GM23338 (cell line): ENCODE results near the gene PDE4D. TPM values are rescaled to one million over a fixed set of nuclear protein-coding genes. Genes with fewer than 3 reads are reported as not detected.

Experiments
- ATAC-seq: fragments of 200-7000 bp; cut with Tn5 transposase; 3 replicates; pipeline ENCODE4 v1.9.1; 2020
- DNase-seq: peaks from one replicate; pipeline ENCODE4 v3.0.0-alpha.2; 2015; ENCODE audit warnings: low spot score
- H2AFZ ChIP-seq: fragments of 200-600 bp; sonication (generic); 2 replicates; pipeline ENCODE4 v1.8.0; 2016; ENCODE audit warnings: antibody characterized with exemption, mild to moderate bottlenecking, moderate library complexity
- H3F3A ChIP-seq: fragments of 200-600 bp; sonication (generic); replicated peaks from 2 replicates; pipeline ENCODE4 v1.8.0; 2017; ENCODE audit warnings: antibody characterized with exemption, mixed run types, low read depth
- H3K27ac ChIP-seq: fragments of 200-600 bp; sonication (generic); 2 replicates; pipeline ENCODE4 v1.6.1; 2016; ENCODE audit warnings: low read depth
- H3K27me3 ChIP-seq: fragments of 200-600 bp; sonication (generic); 2 replicates; pipeline ENCODE4 v1.8.0; 2016; ENCODE audit warnings: mild to moderate bottlenecking, mixed run types, moderate library complexity; ENCODE audit not compliant: insufficient read depth
- H3K36me3 ChIP-seq: fragments of 200-600 bp; sonication (generic); 2 replicates; pipeline ENCODE4 v1.8.0; 2016; ENCODE audit warnings: mild to moderate bottlenecking; ENCODE audit not compliant: insufficient read depth
- H3K4me1 ChIP-seq: fragments of 200-600 bp; sonication (generic); 2 replicates; pipeline ENCODE4 v1.8.0; 2016; ENCODE audit warnings: mild to moderate bottlenecking, moderate library complexity; ENCODE audit not compliant: insufficient read depth
- H3K4me2 ChIP-seq: fragments of 200-600 bp; sonication (generic); 2 replicates; pipeline ENCODE4 v1.7.1; 2017; ENCODE audit warnings: mixed run types
- H3K4me3 ChIP-seq: fragments of 200-600 bp; sonication (generic); 2 replicates; pipeline ENCODE4 v1.6.1; 2016; ENCODE audit warnings: mixed run types
- H3K79me2 ChIP-seq: fragments of 200-600 bp; sonication (generic); replicated peaks from 2 replicates; pipeline ENCODE4 v1.8.0; 2017; ENCODE audit warnings: mild to moderate bottlenecking; ENCODE audit not compliant: insufficient read depth
- H3K9me2 ChIP-seq: fragments of 200-600 bp; sonication (generic); 2 replicates; pipeline ENCODE4 v1.8.0; 2017; ENCODE audit not compliant: insufficient read depth
- H4K20me1 ChIP-seq: fragments of 200-600 bp; sonication (generic); replicated peaks from 2 replicates; pipeline ENCODE4 v1.8.0; 2017; ENCODE audit warnings: mild to moderate bottlenecking; ENCODE audit not compliant: insufficient read depth
- H3K27ac Mint-ChIP-seq: 2 replicates; pipeline ENCODE4 v1.8.0; 2020; ENCODE audit warnings: inconsistent platforms, mild to moderate bottlenecking, moderate library complexity, mixed read lengths
- H3K27me3 Mint-ChIP-seq: 3 replicates; pipeline ENCODE4 v1.8.0; 2022; ENCODE audit warnings: low read depth, mild to moderate bottlenecking, moderate library complexity, mixed read lengths, inconsistent platforms; ENCODE audit not compliant: insufficient read depth, poor library complexity
- H3K36me3 Mint-ChIP-seq: 3 replicates; pipeline ENCODE4 v1.8.0; 2021; ENCODE audit warnings: low read depth, mild to moderate bottlenecking, inconsistent platforms, moderate library complexity, mixed read lengths
- H3K4me1 Mint-ChIP-seq: 3 replicates; pipeline ENCODE4 v1.8.0; 2020; ENCODE audit warnings: mild to moderate bottlenecking, inconsistent platforms, mixed read lengths
- H3K4me3 Mint-ChIP-seq: 3 replicates; pipeline ENCODE4 v1.8.0; 2021; ENCODE audit warnings: moderate library complexity, mild to moderate bottlenecking, inconsistent platforms, mixed read lengths
- H3K9me3 Mint-ChIP-seq: 3 replicates; pipeline ENCODE4 v1.8.0; 2020; ENCODE audit warnings: moderate library complexity, mild to moderate bottlenecking, inconsistent platforms, mixed read lengths
- CREB1 ChIP-seq: fragments of 250-450 bp; sonication (Bioruptor Pico); IDR thresholded peaks from 2 replicates; pipeline ENCODE4 v1.5.0; 2020; ENCODE audit warnings: low read depth, mild to moderate bottlenecking, moderate library complexity
- EZH2phosphoT487 ChIP-seq: fragments of 200-600 bp; sonication (generic); IDR thresholded peaks from one replicate; pipeline ENCODE4 v1.8.1; 2018; ENCODE audit warnings: antibody characterized with exemption; ENCODE audit not compliant: unreplicated experiment
- JUNB ChIP-seq: IDR thresholded peaks from one replicate; pipeline ENCODE4 v1.6.1; 2016; ENCODE audit warnings: antibody characterized with exemption; ENCODE audit not compliant: unreplicated experiment
- NANOG ChIP-seq: IDR thresholded peaks from 2 replicates; pipeline ENCODE4 v1.6.1; 2016; ENCODE audit warnings: antibody characterized with exemption, borderline replicate concordance
- POLR2AphosphoS5 ChIP-seq: IDR thresholded peaks from 2 replicates; pipeline ENCODE4 v1.6.1; 2016; ENCODE audit warnings: antibody characterized with exemption, low read depth
- REST ChIP-seq: IDR thresholded peaks from one replicate; pipeline ENCODE4 v1.6.1; 2018; ENCODE audit warnings: antibody characterized with exemption; ENCODE audit not compliant: unreplicated experiment
- STAT1 ChIP-seq: IDR thresholded peaks from one replicate; pipeline ENCODE4 v1.6.1; 2016; ENCODE audit warnings: antibody characterized with exemption; ENCODE audit not compliant: unreplicated experiment
- ZNF114 ChIP-seq: fragments of 250-450 bp; sonication (Bioruptor Pico); IDR thresholded peaks from 2 replicates; pipeline ENCODE4 v1.5.0; 2020; ENCODE audit warnings: mild to moderate bottlenecking, moderate library complexity
- ZNF331 ChIP-seq: fragments of 250-450 bp; sonication (Bioruptor Pico); IDR thresholded peaks from 2 replicates; pipeline ENCODE4 v1.5.0; 2020; ENCODE audit warnings: low read depth, mild to moderate bottlenecking, moderate library complexity
- ZNF462 ChIP-seq: fragments of 250-450 bp; sonication (Bioruptor Pico); IDR thresholded peaks from 2 replicates; pipeline ENCODE4 v1.5.0; 2020; ENCODE audit warnings: mild to moderate bottlenecking, moderate library complexity
- polyA plus RNA-seq: library from polyadenylated mRNA; unstranded; fragments of >200 nt; fragmentation: Nextera tagmentation; extraction: Ambion mirVana; gene quantifications from 2 replicates; pipeline ENCODE4 v1.2.1, GENCODE V29; 2016
- total RNA-seq: library from RNA; depleted of rRNA; stranded (reverse); fragments of >200 nt; shearing (Covaris generic); gene quantifications from 2 replicates; pipeline ENCODE4 v1.2.3, GENCODE V29; 2014

Gene PDE4D
- total and polyA plus RNA-seq, 2 experiments from 2014 or later = 2.1 to 4.7 TPM

DNA sequence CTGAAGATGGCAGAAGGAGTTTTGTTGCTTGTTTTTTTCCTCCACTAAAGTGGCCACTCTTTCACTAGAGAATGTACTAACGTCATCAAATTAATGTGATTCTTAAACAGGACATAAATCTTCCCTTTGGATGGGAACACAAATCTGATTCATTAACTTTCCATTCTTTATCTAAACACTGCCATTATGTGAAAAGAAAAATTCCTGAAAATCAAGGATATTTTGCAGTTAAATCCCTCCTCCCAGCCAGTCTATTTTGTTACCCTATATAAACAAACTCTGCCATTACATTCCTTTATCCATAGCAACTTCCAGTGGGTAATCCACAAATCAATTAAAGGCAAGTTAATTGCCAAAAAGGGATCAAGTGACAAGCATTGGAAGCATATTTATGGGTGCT is 546.5 kb downstream of the PDE4D start:
- peaks cover 4% of the 10 kb centered on the region; the same call in 1 of the 3 replicates for H3K4me1 Mint-ChIP-seq
- Histone ChIP-seq H2AFZ (no peak overlapping the region), H4K20me1 (no peaks in the 10 kb centered on the region), H3K79me2 (no peaks in the 10 kb centered on the region), H3K27me3 (no peaks in the 10 kb centered on the region), H3K9me2 (no peaks in the 10 kb centered on the region), H3K4me3 (no peak overlapping the region), H3K4me2 (no peak overlapping the region), H3K27ac (no peak overlapping the region), H3K4me1 (no peaks in the 10 kb centered on the region), H3F3A (no peaks in the 10 kb centered on the region), H3K36me3 (no peaks in the 10 kb centered on the region)
- ATAC-seq (no peak), DNase-seq (no peak)
- no peak overlapping the region for H3K4me3 Mint-ChIP-seq
- no peaks in the 10 kb centered on the region for H3K36me3 Mint-ChIP-seq
- no peaks in the 10 kb centered on the region for H3K9me3 Mint-ChIP-seq
- no peak for TF ChIP-seq POLR2AphosphoS5
- no peak for TF ChIP-seq STAT1
- no peak for TF ChIP-seq NANOG
- no peak for TF ChIP-seq JUNB
- TF ChIP-seq ZNF114 (CRISPR knock-in tag) = no peak
- TF ChIP-seq ZNF462 (CRISPR knock-in tag) = no peak
- no peak for TF ChIP-seq CREB1 (CRISPR knock-in tag)
- TF ChIP-seq EZH2phosphoT487 = no peak
- no peak for TF ChIP-seq REST
- no peak for TF ChIP-seq ZNF331 (CRISPR knock-in tag)
- no peaks in the 10 kb centered on the region for H3K27me3 Mint-ChIP-seq
- H3K27ac Mint-ChIP-seq = no peak overlapping the region
